DMS79 treated with DMSO at 0.1 percent for 48 hours (cell line): Measurements from ENCODE around the gene NFKB1.

Experiments
- DNase-seq: peaks from one replicate; lab custom pipeline; 2025; lab: John Stamatoyannopoulos, UW

Gene NFKB1

DNA sequence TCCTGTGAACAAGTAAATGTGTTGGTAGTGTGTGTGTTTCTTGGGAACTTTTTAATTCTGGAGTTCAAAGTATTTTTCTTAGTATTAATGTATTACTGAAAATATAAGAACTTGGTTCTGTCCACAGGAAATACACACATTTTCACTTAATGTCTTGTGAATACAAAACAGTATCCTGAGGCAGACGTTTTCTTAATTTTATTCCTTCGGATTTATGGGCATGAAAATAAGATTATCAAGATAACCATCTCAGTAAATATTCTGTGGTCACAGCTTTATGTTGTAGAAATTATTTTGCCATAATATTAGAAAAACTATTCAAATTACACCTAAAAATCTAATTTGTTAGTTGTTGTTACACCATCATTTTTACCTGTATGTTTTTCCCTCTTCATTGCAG is 29.8 kb downstream of the NFKB1 start:
- no peak for DNase-seq

DNA sequence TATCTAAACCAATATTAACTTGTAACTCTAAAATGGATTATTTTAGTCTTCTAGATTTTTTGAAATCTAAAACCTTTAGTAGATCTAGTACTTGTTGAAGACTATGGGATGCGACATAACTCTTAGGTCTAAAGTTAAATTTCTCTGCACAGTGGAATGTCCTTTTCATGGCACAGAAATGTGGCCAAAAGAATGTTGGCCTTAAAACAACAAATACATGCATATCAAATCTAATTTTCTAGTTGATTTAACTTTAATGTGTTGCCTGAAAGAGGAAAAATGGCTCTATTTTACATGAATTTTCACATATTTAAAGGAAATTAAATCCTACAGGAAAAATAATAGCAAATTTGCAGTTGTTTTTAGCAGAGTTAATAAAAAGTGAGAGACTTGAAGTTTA is 30.3 kb downstream of the NFKB1 start:
- no peak for DNase-seq

DNA sequence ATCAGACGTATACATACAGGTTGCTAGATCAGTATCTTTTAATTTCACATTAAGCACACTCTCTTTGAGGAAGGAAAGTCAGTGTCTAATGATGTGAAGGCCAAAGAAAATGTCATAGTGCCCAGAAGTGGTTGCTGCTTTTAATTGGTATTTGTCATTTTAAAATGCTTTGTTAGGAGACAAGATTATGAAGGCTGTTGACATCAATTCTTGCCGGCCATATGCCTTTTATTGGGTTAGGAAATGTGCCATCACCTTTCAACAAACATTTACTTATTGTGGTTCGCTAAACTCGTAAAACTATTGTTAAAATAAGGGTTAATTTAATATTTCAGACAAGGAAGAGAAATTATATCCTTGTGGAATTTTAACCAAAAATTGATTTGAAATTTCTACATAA is 32.2 kb downstream of the NFKB1 start:
- DNase-seq, result no peak

DNA sequence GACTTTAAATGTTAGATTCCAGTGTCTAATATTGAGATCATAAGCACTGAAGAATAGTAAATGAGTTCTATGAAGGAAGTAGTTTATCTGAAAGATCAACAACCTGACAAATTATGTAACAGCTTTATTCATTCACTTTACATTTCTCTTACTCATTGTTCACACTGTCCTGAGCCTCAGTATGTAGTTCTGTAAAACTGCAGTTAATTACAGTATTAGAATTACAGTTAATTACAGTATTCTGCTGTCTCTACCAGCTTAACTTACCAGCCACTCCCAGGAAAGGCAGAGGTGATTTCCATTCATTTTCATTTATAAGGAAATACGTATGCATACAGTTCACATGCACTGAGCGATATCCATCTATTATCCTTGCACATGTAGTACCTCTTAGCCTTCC is 32.7 kb downstream of the NFKB1 start:
- DNase-seq, result no peak

DNA sequence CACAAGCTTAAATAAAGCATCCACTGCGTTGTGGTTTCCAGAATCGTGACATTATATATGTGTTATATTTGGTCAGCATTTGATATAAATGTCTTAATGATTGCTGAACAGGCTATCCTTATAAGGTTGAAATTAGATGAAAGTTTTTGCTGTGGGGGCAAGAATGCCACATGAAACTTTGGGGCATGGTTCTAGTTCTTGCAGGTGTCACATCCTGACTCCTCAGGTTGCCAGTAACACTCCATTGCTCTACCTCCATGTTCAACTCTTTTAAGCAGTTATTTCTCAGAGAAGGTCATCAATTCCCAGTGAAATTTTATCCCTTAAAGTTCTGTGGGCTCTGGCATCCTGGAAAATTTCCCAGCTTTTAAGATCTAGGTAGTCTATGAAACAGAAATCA is 33.7 kb downstream of the NFKB1 start:
- no peak for DNase-seq

DNA sequence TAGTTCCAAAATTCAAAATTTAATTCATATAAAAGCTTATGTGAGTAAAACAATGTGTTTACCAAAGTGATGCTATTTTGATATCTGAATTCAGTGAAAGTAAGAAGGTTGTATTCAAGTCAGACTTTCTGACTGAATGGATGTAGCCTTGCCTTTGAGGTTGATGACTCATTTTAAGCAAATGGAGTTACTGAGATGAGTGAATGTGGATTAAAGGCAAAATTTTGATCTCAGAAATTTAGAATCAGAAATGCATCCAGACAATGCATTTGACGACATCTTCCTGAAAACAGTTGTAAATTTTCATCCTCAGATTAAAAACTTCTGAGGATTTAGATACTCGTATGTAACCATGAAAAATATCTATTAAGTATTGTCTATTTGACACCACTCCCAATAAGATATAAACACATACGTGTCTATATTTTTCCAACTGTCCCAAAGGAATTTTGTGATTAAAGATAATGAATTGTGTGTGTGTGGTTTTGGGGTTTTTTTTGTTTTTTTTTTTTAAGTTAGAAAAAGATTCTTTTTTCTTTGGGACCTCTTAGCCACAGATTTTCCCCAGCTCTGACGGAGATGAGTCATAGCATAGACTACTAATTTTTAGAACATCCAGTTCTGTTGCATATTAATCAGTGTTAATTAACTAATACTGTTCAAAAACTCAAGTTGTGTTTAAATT is 34.4 kb downstream of the NFKB1 start:
- no peak for DNase-seq

DNA sequence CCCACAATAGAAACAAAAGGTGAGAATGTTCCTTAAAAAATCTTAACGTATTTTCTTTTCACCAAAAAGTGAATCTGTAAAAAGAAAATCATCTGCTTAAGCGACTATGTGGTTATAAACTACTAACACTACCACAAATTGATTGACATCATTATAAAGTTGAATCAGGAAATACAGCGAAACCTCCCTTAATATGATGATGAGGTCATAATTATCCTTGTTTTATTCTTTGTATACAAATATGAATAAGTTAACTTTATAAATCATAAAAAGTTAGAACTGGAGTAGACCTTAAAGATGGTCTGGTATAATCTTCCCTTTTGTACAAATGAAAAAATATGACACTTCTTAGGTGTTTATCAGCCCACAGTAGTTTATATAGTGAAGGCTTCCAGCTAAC is 35.6 kb downstream of the NFKB1 start:
- DNase-seq, result no peak

DNA sequence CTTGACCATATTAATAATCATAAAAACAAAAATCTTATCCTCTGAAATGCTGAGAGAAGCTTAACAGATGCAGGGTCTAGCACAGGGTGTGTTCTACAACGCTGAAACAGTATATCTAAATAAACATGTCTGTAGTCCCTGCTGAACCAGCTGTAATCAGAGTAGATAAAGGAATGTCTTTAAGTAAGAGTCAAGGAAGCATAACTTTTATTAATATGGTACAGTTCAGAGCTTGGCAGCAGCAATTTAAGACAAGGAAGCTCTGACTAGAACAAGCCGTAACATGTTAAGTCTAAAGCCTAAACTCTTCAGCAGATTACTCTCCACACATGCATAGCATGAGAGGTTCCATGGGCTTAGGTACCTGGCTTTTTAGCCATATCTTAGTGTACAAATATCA is 36.1 kb downstream of the NFKB1 start:
- peak; percentile 21 for DNase-seq

DNA sequence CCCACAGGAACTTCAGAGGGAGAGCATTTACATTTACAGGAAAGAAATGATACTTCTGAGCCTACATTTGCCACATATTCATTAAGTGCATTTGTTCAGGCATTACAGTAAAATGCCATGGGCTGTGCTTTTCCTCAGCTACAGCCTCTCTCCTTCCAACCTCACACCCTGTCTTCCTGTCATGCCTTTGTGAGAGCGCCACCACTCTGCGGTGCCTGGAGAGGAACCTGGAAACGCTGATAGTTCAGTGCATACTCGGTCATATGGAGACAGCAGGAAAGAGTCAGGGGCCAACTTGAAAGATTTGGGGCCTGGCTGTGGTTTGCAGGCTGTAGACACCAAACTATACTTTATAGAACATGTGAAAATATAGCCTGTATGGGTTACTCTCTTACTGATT is 40.5 kb downstream of the NFKB1 start:
- DNase-seq, result no peak

DNA sequence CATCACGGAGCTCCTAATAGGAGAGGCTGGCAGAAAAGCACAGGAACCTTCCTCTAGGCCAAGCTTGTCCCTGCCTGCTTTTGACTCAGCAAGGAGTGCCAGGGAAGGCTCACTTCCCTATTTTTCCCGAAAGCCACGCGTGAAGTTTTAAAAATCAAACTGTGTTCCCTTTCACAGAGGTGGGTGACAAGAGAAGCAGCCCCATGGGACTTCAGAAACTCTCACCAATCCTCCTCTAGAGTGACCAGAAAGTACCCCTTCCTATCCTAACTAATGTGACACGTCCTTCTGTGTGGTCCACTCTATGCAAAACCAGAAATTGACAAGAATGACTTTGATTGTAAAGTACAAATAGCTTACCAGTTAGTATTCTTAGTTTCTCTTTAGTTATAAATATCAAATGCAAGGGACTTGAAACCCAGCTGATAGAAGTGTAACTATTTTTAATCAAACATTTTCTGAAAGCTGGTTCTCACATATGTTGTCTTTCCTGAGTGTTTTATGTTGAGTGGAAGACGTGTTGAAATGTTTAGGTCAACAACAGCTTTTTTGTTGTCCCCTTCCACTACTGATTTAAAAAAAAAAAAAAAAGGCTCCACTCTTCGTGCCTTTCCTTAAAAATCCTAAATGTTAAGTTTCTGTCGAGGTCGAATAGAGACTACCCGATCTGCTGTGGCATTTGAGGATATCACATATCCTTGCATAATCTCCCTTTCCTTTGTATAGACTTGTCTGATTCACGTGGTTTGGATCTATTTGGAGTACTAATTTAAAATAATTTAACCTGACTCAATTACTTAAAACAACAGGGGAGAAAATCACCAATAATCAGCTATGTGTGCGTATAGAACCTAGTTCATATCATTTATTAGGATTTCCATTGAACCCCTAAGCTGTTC is 42.1 kb downstream of the NFKB1 start:
- DNase-seq, result no peak

DNA sequence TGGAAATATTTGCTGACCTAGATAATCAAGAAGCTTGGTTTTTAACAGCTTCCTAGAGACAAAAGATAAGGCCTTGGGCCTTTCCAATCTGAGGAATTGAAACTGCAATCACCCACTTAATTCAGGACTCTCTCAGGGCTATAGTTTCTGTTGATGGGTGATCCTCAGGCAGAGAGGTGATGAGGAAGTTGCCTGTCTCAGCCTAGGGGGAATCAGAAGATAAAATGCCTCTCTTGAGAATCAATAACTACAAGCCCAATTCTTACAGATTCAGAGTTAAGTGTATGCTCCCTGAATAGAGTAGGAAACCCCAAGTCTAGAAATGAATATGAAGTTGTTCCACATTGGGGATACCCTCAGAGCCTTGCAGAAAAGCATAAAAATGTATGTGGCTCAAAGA is 45.5 kb downstream of the NFKB1 start:
- DNase-seq, result no peak

DNA sequence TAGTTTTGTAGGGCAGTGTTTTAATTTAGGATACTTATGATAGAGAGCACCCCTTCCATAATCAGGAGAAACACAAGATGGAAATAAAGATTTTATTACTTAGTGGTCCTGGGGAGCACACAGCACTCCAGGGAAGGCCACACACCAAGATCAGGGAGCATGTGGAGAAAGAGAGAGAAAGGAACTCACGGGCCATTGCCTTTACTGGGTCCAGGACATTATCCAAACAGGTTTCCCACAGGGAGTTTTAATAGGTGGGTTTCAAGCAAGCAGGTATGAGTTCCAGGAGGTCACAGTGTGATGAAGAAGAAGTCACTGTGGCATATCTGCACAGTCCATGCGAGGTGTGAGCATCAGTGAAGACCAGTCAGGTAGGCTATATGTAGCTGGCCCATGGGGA is 46.8 kb downstream of the NFKB1 start:
- DNase-seq, result no peak

DNA sequence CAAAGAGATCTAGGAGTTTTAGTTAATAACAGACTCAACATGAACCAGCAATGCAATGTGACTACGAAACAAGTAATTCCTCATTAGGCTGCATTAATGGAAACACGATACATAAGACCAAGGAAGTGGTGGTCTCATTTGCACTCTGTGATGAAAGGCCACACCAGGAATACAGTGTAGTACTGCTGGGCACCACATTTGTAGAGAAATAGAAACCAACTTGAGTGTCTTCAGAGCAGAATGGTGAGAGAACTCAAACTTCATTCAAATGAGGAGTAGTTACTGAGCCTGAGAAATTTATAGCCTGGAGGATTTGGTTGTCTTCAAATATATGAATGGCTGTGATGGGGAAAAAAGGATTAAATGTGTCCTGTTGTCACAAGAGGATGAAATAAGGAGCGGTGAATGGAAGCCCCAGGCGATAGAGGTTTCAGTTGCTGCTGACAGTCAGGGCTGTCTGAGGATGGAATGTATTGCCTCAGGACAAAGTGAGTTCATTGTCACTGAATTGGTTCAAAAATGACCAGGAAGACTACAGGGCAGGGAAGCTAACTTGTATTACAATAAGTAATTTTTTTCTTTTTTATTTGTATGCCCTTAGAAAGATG is 50.9 kb downstream of the NFKB1 start:
- DNase-seq, result no peak

DNA sequence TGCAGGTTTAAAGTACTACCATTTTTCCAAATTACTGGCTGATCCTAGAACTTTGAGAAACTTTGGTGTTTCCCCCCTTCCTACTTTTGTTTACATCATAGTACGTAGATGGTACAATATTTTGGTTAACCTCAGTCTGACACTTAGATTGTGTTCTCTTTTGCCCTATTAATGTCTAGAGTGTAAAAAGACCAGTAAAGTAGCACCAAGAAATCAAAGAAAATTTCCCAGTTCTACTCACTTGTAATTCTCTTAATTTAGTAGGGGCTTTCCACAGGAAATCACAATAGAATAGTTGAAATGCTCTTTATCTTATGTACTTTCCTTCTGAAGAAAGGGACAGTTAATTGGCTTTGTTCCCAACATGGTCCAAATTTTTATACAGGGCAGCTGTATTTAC is 51.6 kb downstream of the NFKB1 start:
- no peak for DNase-seq

DNA sequence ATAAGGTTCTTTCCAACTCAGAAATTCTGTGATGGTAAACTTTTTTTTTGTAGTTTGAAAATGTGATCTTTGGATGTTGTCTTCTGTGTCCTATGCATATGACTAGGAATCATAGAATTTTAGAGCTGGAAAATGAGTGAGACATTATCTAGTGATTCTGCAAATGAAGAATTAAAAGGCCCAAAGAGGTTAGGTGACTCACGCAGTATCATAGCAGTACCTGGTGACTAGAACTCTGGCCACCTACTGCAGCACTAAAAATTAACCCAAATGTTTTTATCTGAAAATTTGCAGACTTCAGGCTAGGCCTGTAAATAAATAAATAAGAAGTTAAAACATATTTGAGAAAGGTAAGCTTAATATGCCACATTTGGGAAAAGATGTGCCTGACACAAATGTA is 52.8 kb downstream of the NFKB1 start:
- DNase-seq, result no peak

DNA sequence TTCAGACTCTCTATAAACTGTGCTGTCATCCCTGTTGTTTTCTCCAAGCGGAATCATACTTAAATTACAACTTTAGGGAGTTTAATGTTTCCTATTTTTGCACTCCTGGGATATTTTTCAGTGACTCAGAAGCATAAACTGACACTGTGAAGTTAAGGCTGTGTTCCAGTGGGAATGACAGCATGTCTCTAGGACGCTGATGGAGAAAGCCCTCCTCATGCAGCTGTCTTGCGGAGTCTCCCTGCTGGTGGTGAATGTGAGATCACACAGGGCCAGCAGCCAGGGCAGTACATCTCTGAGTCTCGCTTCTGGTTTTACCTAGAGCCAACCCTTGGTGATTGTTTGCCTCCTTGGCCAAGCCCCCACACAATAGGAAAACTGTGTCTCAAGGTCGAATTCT is 53.3 kb downstream of the NFKB1 start:
- no peak for DNase-seq

DNA sequence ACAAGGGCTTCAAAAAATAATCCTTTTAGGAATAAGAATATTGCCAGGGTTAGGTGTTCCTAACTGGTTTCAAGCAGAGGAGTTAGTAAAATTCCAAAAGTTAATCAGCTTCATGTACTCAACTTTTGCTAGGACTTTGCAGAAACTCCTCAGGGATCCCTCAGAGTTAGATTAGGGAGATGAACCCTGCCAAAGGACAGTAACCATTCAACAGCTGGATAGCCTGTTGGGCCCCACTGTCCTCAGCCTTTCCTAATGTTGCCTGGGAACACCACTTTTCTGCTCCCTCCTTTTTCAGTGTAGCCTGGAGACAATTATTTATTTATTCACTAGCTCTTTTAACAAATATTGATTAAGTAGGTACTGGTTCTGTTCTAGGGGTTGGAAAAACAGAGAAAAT is 53.8 kb downstream of the NFKB1 start:
- DNase-seq, result no peak

DNA sequence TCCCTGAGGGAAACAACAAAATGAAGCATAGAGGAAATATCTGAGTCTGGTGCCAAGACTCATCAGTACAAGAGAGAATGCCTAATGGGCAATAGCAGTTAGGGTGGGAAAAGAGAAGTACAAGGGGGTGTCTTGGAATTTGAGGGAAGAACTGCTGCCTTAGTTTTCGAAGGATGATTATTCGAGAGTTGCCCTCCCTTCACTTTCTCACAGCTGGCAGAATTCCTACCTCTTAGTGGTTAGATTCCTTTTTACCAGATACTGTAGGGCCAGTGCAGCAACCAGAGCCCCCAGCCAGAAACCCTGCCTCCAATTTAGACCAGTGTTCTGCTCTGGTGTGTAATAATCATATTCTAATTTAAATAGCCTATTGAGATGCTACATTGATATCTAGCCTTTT is 56.5 kb downstream of the NFKB1 start:
- DNase-seq, result no peak

DNA sequence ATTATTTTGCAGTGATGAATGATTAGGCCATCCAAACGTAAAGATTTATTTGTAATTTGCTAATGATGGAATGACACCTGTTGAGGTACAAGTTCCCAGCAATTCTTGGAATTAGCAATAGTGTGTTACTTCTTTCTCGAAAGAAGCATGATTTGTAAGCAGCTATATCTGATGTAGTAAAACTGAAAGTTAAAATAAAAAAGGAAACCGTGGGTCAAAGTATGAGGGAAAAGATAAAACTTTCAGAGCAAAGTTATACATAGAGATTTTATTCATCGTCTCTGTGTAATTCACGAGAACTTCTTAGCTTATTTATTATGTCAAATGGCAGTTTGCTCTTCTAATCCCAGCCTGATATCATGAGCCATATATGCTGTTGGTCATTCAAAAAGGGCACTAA is 59.0 kb downstream of the NFKB1 start:
- no peak for DNase-seq

DNA sequence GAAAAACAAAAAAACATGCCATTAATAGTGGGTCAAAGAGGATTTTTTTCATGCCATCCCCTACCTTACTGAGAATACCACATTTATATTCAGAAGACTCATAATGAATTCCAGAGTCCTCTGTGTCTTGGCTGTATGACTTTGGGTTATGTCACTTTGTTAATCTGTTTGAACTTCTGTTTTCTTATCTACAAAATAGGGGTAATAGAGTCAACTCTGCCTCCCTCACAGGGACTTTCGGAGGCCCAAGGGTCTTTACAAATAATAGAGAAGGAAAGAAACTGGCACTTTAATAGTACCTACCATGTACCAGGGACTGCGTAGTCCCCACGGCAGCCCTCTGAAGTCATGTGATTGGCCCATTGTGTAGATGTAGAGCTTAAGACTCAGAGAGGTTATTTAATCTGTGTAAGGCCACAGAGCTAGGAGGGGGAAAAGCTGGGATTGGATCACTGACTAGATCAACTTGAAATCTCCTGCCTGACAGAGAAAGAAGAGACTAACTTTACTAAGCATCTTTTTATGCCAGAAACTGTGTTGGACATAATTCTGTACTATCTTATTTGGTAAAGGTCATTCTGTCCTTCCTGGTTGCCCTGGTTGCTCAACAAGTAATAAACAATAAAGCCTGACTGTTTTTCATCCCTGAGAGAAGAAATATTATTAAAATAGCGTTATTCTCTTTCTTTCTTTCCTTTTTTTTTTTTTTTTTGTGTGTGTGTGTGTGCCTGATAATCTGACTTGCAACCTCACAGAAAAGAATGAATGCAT is 59.6 kb downstream of the NFKB1 start:
- DNase-seq, result no peak

DNA sequence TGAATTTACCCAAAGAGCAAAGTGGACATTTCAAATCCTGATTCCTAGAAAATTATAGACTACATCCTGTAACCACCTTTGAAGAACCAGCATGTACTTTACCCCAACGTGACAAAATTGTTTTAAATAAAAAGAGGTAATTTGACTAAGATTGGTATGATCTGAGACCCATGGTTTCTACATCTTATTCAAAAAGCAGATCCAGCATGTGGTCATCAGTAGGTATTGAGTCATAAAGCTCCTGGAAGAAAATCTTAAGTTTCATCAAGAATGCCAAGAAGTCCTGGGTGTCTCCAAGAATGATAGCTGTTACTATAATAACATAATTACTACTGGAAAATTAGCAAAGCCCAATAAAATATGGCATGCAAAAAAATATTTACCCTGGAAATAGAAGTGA is 61.8 kb downstream of the NFKB1 start:
- DNase-seq, result no peak

DNA sequence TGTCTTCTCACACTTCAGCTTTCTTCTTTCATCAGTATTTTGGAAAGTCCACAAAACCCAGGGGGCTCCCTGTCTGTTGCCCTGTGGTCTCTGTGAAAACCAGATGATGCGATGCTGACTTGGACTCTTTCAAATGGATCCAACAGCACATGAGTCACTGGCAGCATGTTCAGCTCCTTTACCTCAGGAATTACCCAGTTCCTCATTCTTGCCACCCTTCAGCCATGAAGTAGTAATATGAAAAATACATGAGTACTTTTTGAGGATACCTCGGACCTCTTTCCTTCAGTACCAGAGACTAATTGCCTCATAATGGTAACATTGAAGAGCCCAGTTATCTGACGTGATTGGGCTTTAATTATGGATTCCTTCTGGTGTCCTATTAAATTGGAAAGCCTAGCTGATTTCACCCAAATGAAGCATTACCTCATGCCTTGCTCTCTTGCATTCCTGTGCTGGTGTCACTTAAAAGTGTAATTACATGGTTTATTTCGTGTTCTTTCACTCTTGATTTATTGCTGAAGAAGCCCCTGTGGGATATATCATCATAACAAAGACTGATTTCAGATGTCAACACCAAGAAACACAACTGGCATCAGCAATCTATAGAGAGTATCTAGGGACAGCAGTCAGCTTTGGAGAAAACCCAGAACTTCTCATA is 63.4 kb downstream of the NFKB1 start:
- no peak for DNase-seq
